Measurements from ENCODE around the gene DMD. TPM values are rescaled to one million over a fixed set of nuclear protein-coding genes. Genes with fewer than 3 reads are reported as not detected.

DMD gene
- total RNA-seq, 2 experiments from 2014 or later: 0.85 to 1.8 TPM

DNA sequence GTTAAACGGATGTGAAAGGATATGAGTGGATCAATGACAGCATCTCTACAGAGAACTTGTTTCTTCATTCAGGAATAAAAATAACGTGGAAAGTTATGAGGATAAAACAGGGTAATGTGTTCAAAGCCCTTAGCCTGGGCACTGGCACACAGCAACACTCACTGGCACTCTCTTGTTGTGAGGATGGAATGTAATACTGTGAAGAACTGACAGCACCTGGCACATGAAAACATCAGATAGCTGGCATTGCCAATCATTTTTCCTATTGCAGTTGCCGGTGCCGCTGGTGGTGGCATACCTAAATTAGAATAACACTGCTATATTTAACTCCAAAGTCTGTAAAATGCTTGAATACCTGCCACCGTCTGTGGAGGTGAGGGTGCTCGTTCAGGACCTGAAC is 1061.2 kb downstream of the DMD start:
- Mint-ChIP-seq H3K4me3 (no peak overlapping the region), H3K9me3 (ENCODE audit: low read depth) (no peaks in the 10 kb centered on the region), H3K4me1 (no peaks in the 10 kb centered on the region), H3K27me3 (no peaks in the 10 kb centered on the region), H3K27ac (no peak overlapping the region), H3K36me3 (ENCODE audit: low read depth) (no peaks in the 10 kb centered on the region)
- no peak for ATAC-seq
- CTCF ChIA-PET: no interaction called here
- DNase-seq: no peak
- POLR2A ChIA-PET: no interaction called here
- intact Hi-C loops (cut with DNase I, micrococcal nuclease): no loop called here

GRCh38 chrX:32141841-32142240 is 1069.5 kb downstream of the DMD start:
- no peaks in the 10 kb centered on the region for H3K4me1 Mint-ChIP-seq
- H3K27ac Mint-ChIP-seq: no peak overlapping the region
- no peaks in the 10 kb centered on the region for H3K36me3 Mint-ChIP-seq (ENCODE audit: low read depth)
- no peak overlapping the region for H3K4me3 Mint-ChIP-seq
- ChIA-PET POLR2A (no interaction called here), CTCF (no interaction called here)
- no peak for ATAC-seq
- H3K27me3 Mint-ChIP-seq: no peaks in the 10 kb centered on the region
- no peak for DNase-seq
- no peaks in the 10 kb centered on the region for H3K9me3 Mint-ChIP-seq (ENCODE audit: low read depth)
- intact Hi-C loops (cut with DNase I, micrococcal nuclease): no loop called here

DNA sequence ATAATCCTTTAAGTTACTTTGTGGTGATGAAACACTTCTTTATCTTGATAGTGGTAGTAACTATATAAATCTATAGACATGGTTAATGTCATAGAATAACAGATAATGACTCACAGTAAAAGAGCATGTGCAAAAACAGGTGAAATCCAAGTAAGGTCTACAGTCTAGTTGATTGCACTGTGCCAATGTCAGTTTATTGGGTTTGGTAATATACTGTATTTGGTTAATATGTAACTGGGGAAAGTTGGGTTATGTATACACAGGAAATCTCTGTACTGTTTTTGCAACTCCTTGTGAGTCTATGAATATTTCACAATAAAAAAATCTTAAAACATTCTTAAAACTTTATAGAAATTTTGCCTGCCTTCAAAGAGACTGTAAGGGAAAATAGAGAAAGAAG is 1071.9 kb downstream of the DMD start:
- Mint-ChIP-seq H3K27ac (no peak overlapping the region), H3K27me3 (no peaks in the 10 kb centered on the region), H3K4me3 (no peak overlapping the region), H3K9me3 (ENCODE audit: low read depth) (no peaks in the 10 kb centered on the region), H3K4me1 (no peaks in the 10 kb centered on the region), H3K36me3 (ENCODE audit: low read depth) (no peaks in the 10 kb centered on the region)
- POLR2A ChIA-PET: no interaction called here
- intact Hi-C loops (cut with DNase I, micrococcal nuclease): no loop called here
- CTCF ChIA-PET: no interaction called here
- ATAC-seq (no peak), DNase-seq (no peak)

- DNase-seq: peak; percentile 6
- Mint-ChIP-seq H3K4me3 (no peak overlapping the region), H3K27ac (no peak overlapping the region), H3K36me3 (ENCODE audit: low read depth) (no peaks in the 10 kb centered on the region), H3K27me3 (no peaks in the 10 kb centered on the region), H3K4me1 (no peaks in the 10 kb centered on the region), H3K9me3 (ENCODE audit: low read depth) (no peaks in the 10 kb centered on the region)
- ChIA-PET POLR2A (no interaction called here), CTCF (no interaction called here)
- no peak for ATAC-seq
- intact Hi-C loops (cut with DNase I, micrococcal nuclease): no loop called here
Measured at GRCh38 chrX:32137525-32137924, 1073.8 kb downstream of the DMD start.

DNA sequence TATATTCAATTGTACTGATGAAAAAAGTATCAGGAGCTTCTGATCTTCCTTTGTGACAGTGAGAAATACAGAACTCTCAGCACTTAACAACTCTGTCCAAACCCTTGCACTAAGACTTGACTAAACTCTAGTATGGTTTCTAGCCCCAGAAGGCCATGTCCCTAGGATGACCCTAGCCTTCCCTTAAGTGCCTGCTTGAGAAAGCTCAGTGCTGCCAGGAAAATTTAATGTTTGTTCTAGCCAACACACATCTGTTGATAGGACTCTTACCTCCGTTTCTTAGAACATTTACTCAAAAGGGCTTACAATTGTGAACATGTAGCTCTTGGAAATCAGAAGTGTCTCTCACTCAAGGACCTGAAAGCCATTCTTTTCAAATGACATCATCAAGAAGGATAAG is 1084.4 kb downstream of the DMD start:
- Mint-ChIP-seq H3K4me1 (no peaks in the 10 kb centered on the region), H3K27ac (no peak overlapping the region), H3K9me3 (ENCODE audit: low read depth) (no peaks in the 10 kb centered on the region), H3K36me3 (ENCODE audit: low read depth) (no peaks in the 10 kb centered on the region), H3K27me3 (no peaks in the 10 kb centered on the region), H3K4me3 (no peak overlapping the region)
- ATAC-seq (no peak), DNase-seq (no peak)
- intact Hi-C loops (cut with DNase I, micrococcal nuclease): no loop called here
- CTCF ChIA-PET: no interaction called here
- POLR2A ChIA-PET: no interaction called here

DNA sequence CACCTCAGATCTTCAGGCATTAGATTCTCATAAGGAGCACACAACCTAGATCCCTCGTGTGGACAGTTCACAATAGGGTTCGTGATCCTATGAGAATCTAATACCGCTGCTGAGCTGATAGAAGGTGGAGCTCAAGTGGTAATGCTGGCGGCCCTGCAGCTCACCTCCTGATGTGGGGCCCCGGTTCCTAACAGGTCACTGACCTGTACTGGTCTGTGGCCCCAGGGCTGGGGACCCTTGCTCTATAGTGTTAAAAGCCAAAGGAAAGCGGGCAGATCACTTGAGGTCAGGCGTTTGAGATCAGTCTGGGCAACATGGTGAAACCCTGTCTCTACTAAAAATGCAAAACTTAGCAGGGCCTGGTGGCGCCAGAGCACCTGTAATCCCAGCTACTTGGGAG is 1092.5 kb downstream of the DMD start:
- Mint-ChIP-seq H3K9me3 (ENCODE audit: low read depth) (no peaks in the 10 kb centered on the region), H3K4me1 (no peaks in the 10 kb centered on the region), H3K4me3 (no peak overlapping the region), H3K27me3 (no peaks in the 10 kb centered on the region), H3K27ac (no peak overlapping the region), H3K36me3 (ENCODE audit: low read depth) (no peaks in the 10 kb centered on the region)
- intact Hi-C loops (cut with DNase I, micrococcal nuclease): no loop called here
- CTCF ChIA-PET: no interaction called here
- POLR2A ChIA-PET: no interaction called here
- DNase-seq: no peak
- ATAC-seq: no peak

DNA sequence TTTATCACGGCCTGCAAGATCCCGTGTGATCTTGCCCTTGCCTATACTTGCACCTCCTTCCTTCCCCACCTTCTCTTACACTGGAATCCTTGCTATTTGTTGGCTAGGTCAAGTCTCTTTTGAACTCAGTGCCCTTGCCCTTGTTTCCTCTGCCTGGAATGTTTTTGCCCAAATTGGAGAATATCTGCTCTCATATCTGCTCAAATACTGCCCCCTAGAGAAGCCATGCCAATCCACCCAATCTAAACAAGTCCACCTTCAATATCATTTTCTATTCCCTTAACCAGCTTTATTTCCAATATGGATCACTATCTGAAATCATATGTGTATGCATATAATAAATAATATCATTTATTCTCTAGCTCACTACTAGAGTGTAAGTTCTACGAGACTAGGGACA is 1095.3 kb downstream of the DMD start:
- CTCF ChIA-PET: no interaction called here
- no peak overlapping the region for H3K27ac Mint-ChIP-seq
- ATAC-seq: no peak

GRCh38 chrX:32087663-32088062 is 1123.7 kb downstream of the DMD start:
- POLR2A ChIA-PET: no interaction called here
- CTCF ChIA-PET: no interaction called here
- no peak for ATAC-seq

More for the DNA sequence above, 1095.3 kb downstream of the DMD start:
- DNase-seq: no peak
- Mint-ChIP-seq H3K4me1 (no peaks in the 10 kb centered on the region), H3K9me3 (ENCODE audit: low read depth) (no peaks in the 10 kb centered on the region), H3K27me3 (no peaks in the 10 kb centered on the region), H3K4me3 (no peak overlapping the region), H3K36me3 (ENCODE audit: low read depth) (no peaks in the 10 kb centered on the region)
- POLR2A ChIA-PET: no interaction called here
- intact Hi-C loops (cut with DNase I, micrococcal nuclease): no loop called here

GRCh38 chrX:32084757-32085156 is 1126.6 kb downstream of the DMD start:
- no peak for ATAC-seq
- no peak for DNase-seq
- intact Hi-C loops (cut with DNase I, micrococcal nuclease): no loop called here
- CTCF ChIA-PET: no interaction called here
- POLR2A ChIA-PET: no interaction called here
- no peaks in the 10 kb centered on the region for H3K4me1 Mint-ChIP-seq
- H3K27me3 Mint-ChIP-seq: no peaks in the 10 kb centered on the region
- H3K9me3 Mint-ChIP-seq (ENCODE audit: low read depth): no peaks in the 10 kb centered on the region
- H3K4me3 Mint-ChIP-seq: no peak overlapping the region
- no peak overlapping the region for H3K27ac Mint-ChIP-seq
- H3K36me3 Mint-ChIP-seq (ENCODE audit: low read depth): no peaks in the 10 kb centered on the region

More at GRCh38 chrX:32087663-32088062, 1123.7 kb downstream of the DMD start:
- Mint-ChIP-seq H3K36me3 (ENCODE audit: low read depth) (no peaks in the 10 kb centered on the region), H3K27me3 (no peaks in the 10 kb centered on the region), H3K27ac (no peak overlapping the region), H3K4me1 (no peaks in the 10 kb centered on the region), H3K4me3 (no peak overlapping the region), H3K9me3 (ENCODE audit: low read depth) (no peaks in the 10 kb centered on the region)
- intact Hi-C loops (cut with DNase I, micrococcal nuclease): no loop called here
- DNase-seq: no peak

DNA sequence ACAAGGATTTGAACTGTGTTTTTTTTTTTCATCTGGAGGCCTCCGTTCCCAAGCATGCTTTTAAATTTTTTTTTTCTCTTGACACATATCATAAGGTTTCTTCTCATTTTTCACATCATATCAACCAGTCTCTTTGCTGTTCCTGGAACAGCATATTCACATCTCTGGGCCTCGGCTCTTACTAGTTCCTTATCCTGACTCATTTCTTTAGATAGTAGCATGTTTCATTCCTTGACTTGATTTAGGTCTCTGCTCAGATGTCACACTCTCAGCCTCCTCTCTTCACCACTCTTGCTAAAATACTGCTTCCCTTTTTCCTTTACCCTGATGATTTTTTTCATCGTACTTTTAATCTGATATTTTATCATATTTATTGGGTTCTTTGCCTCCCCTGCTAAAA is 1163.1 kb downstream of the DMD start:
- CTCF ChIA-PET: no interaction called here
- Mint-ChIP-seq H3K27ac (no peak overlapping the region), H3K9me3 (ENCODE audit: low read depth) (no peaks in the 10 kb centered on the region), H3K36me3 (ENCODE audit: low read depth) (no peaks in the 10 kb centered on the region), H3K27me3 (no peaks in the 10 kb centered on the region), H3K4me3 (no peak overlapping the region), H3K4me1 (no peaks in the 10 kb centered on the region)
- DNase-seq (no peak), ATAC-seq (no peak)
- POLR2A ChIA-PET: no interaction called here
- intact Hi-C loops (cut with DNase I, micrococcal nuclease): no loop called here

GRCh38 chrX:32045149-32045548 is 1166.2 kb downstream of the DMD start:
- Mint-ChIP-seq H3K36me3 (ENCODE audit: low read depth) (no peaks in the 10 kb centered on the region), H3K27ac (no peak overlapping the region), H3K4me1 (no peaks in the 10 kb centered on the region), H3K4me3 (no peak overlapping the region), H3K9me3 (ENCODE audit: low read depth) (peaks cover 1% of the 10 kb centered on the region), H3K27me3 (no peaks in the 10 kb centered on the region)
- DNase-seq (no peak), ATAC-seq (no peak)
- intact Hi-C loops (cut with DNase I, micrococcal nuclease): no loop called here
- ChIA-PET CTCF (no interaction called here), POLR2A (no interaction called here)

- Mint-ChIP-seq H3K36me3 (ENCODE audit: low read depth) (no peaks in the 10 kb centered on the region), H3K4me1 (no peaks in the 10 kb centered on the region), H3K4me3 (no peak overlapping the region), H3K27ac (no peak overlapping the region), H3K9me3 (ENCODE audit: low read depth) (peaks cover 2% of the 10 kb centered on the region), H3K27me3 (no peaks in the 10 kb centered on the region)
- ATAC-seq (no peak), DNase-seq (no peak)
- intact Hi-C loops (cut with DNase I, micrococcal nuclease): no loop called here
- ChIA-PET CTCF (no interaction called here), POLR2A (no interaction called here)
Measured at GRCh38 chrX:32041181-32041580, 1170.2 kb downstream of the DMD start.

GRCh38 chrX:32026772-32027171 is 1184.6 kb downstream of the DMD start:
- Mint-ChIP-seq H3K27ac (no peak overlapping the region), H3K9me3 (ENCODE audit: low read depth) (peaks cover 7% of the 10 kb centered on the region), H3K27me3 (no peaks in the 10 kb centered on the region), H3K36me3 (ENCODE audit: low read depth) (no peaks in the 10 kb centered on the region), H3K4me1 (no peaks in the 10 kb centered on the region), H3K4me3 (no peak overlapping the region)
- no peak for DNase-seq
- ATAC-seq: no peak
- intact Hi-C loops (cut with DNase I, micrococcal nuclease): no loop called here
- POLR2A ChIA-PET: no interaction called here
- CTCF ChIA-PET: no interaction called here
